ENCODE results near the gene FEV. TPM values are rescaled to one million over a fixed set of nuclear protein-coding genes. Genes with fewer than 3 reads are reported as not detected.

The FEV gene
- total and polyA plus RNA-seq, 2 experiments from 2014 or later = 0.58 to 0.70 TPM

DNA sequence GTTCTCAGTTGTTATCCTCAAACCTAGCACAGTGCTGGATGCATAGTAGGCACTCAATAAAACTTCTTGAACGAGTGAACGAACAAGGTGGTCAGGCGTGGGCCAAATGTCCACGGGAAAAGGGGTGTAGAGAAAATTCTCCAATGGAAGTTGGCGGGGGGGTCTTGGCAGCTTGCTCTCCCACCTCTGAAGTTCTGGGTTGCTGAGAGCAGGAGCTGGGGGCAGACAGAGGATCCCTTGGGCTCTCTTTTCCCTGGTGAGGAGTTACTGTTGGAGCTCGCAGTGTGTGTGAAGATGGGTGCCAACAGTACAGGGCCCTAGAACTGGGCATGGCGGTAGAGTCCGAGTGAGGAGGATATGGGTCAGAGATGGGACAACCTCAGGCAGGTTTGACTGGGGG is 10.6 kb upstream of the FEV start:
- Histone ChIP-seq H3K4me3 (no peak overlapping the region), H3K27ac (no peak overlapping the region), H3K9me3 (ENCODE audit: low read depth) (no peaks in the 10 kb centered on the region), H3K27me3 (peaks cover 85% of the 10 kb centered on the region), H3K9me2 (replicated peaks; ENCODE audit: insufficient read depth) (no peaks in the 10 kb centered on the region), H4K20me1 (ENCODE audit: insufficient read depth, poor library complexity, severe bottlenecking) (no peaks in the 10 kb centered on the region), H3K4me2 (peak overlapping the region; percentile 94), H3K36me3 (replicated peaks; ENCODE audit: insufficient read depth, low read depth) (no peaks in the 10 kb centered on the region), H3K4me1 (ENCODE audit: insufficient read depth) (peaks cover 12% of the 10 kb centered on the region), H2AFZ (no peak overlapping the region), H3K79me2 (no peaks in the 10 kb centered on the region)
- WGBS (ENCODE audit: low lambda C conversion rate, missing lambda C conversion rate) = 40% methylated on average over 8 of the region's 8 CpGs
- DNase-seq (ENCODE audit: low spot score) = no peak
- no peak for TF ChIP-seq EZH2 (IDR thresholded peaks at IDR 0.05; ENCODE audit: borderline replicate concordance)
- TF ChIP-seq EZH2phosphoT487 (IDR thresholded peaks at IDR 0.05; ENCODE audit: low read depth, severe bottlenecking, unreplicated experiment) = no peak
- no peak for TF ChIP-seq CTCF (IDR thresholded peaks at IDR 0.05; ENCODE audit: poor library complexity)

DNA sequence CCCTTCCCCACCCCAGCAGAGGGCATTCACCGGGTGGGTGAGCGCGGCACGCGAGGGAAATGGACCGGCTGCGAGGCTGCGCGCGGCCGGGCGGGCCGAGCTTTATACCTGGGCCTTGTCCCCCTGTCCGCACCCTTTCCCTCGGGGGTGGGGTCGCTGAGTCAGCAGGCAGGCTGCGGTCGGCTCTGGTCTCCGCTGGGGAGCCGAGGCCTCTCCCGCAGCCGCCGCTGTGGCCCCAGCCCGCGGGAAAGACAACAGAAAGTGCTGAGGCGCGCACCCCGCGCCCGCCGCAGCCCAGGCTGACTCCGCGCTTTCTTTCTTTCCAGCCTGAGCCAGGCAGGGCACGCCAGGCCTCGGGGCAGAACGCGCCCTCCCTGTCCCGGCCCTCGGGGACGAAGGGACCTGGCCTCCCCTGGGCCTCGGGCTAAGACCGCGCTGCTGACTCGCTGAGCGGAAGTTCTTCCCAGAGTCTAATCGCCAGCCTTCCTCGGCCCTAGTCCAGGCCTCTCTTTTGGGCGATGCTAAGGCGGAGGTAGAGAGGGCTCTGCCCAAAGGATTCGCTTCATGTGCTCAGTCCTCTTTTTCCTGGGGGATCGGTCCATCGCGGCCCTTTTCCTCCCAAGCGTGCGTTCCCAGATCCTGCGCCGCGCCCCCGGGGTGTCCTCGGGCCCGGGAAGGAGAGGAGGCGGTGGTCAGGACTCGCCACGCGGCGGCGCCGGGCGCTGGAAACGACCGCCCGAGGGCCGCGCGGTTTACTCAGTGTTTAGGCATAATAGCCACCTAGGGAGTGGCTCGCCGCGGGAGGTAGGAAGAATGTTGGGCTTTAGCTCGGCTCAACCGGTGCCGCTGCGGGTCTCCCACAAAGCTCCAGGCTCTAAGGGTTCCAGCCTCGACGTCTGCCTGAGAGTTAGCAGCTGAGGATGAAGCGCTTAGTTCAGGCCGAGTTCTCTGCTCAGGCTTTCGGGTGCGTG is 8.6 kb upstream of the FEV start, which contains the start of gene CRYBA2:
Gene CRYBA2 (minus strand): TSS at position 78 of the 971 bp plus-strand sequence. CDS start 246 bp downstream, outside the sequence.
- H3K79me2 ChIP-seq = no peaks in the 10 kb centered on the region
- H4K20me1 ChIP-seq (ENCODE audit: insufficient read depth, poor library complexity, severe bottlenecking) = no peaks in the 10 kb centered on the region
- no peak within 1 kb of the TSS for H3K4me3 ChIP-seq
- peak; percentile 45 for DNase-seq (ENCODE audit: low spot score)
- no peaks in the 10 kb centered on the region for H3K9me2 ChIP-seq (replicated peaks; ENCODE audit: insufficient read depth)
- H3K4me1 ChIP-seq (ENCODE audit: insufficient read depth) = peaks cover 12% of the 10 kb centered on the region
- TF ChIP-seq CTCF (IDR thresholded peaks at IDR 0.05; ENCODE audit: poor library complexity) (no peak), EZH2phosphoT487 (IDR thresholded peaks at IDR 0.05; ENCODE audit: low read depth, severe bottlenecking, unreplicated experiment) (peak; percentile 63), EZH2 (IDR thresholded peaks at IDR 0.05; ENCODE audit: borderline replicate concordance) (peak; percentile 74)
- H3K9me3 ChIP-seq (ENCODE audit: low read depth) = no peaks in the 10 kb centered on the region
- WGBS (ENCODE audit: low lambda C conversion rate, missing lambda C conversion rate) = 2% methylated on average over 78 of the region's 88 CpGs
- H3K27me3 ChIP-seq = peaks cover 89% of the 10 kb centered on the region
- H2AFZ ChIP-seq = no peak within 1 kb of the TSS
- peak within 1 kb of the TSS; percentile 92 for H3K4me2 ChIP-seq
- H3K36me3 ChIP-seq (replicated peaks; ENCODE audit: insufficient read depth, low read depth) = no peaks in the 10 kb centered on the region
- no peak within 1 kb of the TSS for H3K27ac ChIP-seq

DNA sequence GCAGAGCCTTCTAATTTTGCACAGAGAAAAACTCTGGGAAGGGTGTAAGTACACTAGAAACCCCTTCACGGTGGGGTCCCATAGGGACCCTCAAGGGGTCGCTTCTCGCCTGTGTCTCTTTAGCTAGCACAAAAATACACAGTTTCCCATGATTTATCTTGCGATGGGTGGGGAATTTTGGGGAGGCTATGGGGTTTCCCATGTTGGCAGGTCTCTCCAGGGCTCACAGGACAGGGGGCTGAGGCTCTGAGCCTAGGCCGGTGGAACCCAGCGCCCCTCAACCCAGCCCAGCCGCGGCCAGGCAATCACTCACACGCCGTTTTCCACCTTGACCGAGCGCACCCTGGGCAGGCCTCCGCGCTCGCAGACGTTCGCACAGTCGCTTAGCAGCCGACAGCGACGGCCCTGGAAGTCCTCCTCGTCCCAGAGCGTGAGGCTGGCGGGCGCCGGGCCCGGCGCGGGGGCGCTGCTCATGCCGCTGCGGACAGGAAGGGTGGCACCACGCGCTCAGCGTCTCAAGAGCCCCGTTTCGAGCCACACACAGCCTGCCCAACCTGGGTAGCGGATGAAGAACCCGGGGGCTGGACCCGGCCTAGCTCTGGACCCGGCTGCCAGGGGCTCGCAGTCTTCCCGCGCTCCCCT is 7.8 kb upstream of the FEV start:
- H2AFZ ChIP-seq = no peak overlapping the region
- H3K36me3 ChIP-seq (replicated peaks; ENCODE audit: insufficient read depth, low read depth) = no peaks in the 10 kb centered on the region
- no peak for TF ChIP-seq EZH2 (IDR thresholded peaks at IDR 0.05; ENCODE audit: borderline replicate concordance)
- TF ChIP-seq EZH2phosphoT487 (IDR thresholded peaks at IDR 0.05; ENCODE audit: low read depth, severe bottlenecking, unreplicated experiment) = no peak
- no peak for TF ChIP-seq CTCF (IDR thresholded peaks at IDR 0.05; ENCODE audit: poor library complexity)
- H3K9me2 ChIP-seq (replicated peaks; ENCODE audit: insufficient read depth) = no peaks in the 10 kb centered on the region
- H3K4me1 ChIP-seq (ENCODE audit: insufficient read depth) = peaks cover 12% of the 10 kb centered on the region
- no peak overlapping the region for H3K27ac ChIP-seq
- no peak overlapping the region for H3K4me3 ChIP-seq
- WGBS (ENCODE audit: low lambda C conversion rate, missing lambda C conversion rate) = 8% methylated on average over 41 of the region's 44 CpGs
- no peaks in the 10 kb centered on the region for H4K20me1 ChIP-seq (ENCODE audit: insufficient read depth, poor library complexity, severe bottlenecking)
- peaks cover 90% of the 10 kb centered on the region for H3K27me3 ChIP-seq
- no peaks in the 10 kb centered on the region for H3K79me2 ChIP-seq
- H3K4me2 ChIP-seq = peak overlapping the region; percentile 92
- H3K9me3 ChIP-seq (ENCODE audit: low read depth) = no peaks in the 10 kb centered on the region
- peak; percentile 40 for DNase-seq (ENCODE audit: low spot score)

Data from hepatocyte (in vitro differentiated cells).